BLaER1 (cell line): ENCODE results near the gene AP3B1.

Experiments used
- H3K27ac ChIP-seq: shearing (Covaris generic); formaldehyde crosslinking; 2 replicates; pipeline ENCODE4 v1.8.1; 2022
- H3K27me3 ChIP-seq: shearing (Covaris generic); formaldehyde crosslinking; 2 replicates; pipeline ENCODE4 v1.8.1; 2022
- H3K36me3 ChIP-seq: shearing (Covaris generic); formaldehyde crosslinking; 2 replicates; pipeline ENCODE4 v1.8.1; 2022
- H3K4me1 ChIP-seq: shearing (Covaris generic); formaldehyde crosslinking; 2 replicates; pipeline ENCODE4 v1.8.1; 2022
- H3K4me2 ChIP-seq: shearing (Covaris generic); formaldehyde crosslinking; 2 replicates; pipeline ENCODE4 v1.8.1; 2022
- H3K4me3 ChIP-seq: shearing (Covaris generic); formaldehyde crosslinking; 2 replicates; pipeline ENCODE4 v1.8.1; 2022
- H3K9ac ChIP-seq: shearing (Covaris generic); formaldehyde crosslinking; 2 replicates; pipeline ENCODE4 v1.8.1; 2022
- H3K9me3 ChIP-seq: shearing (Covaris generic); formaldehyde crosslinking; 2 replicates; pipeline ENCODE4 v1.8.1; 2022
- H4K20me1 ChIP-seq: shearing (Covaris generic); formaldehyde crosslinking; 2 replicates; pipeline ENCODE4 v1.8.1; 2022
- Cebpa-rat ChIP-seq: shearing (Covaris generic); IDR thresholded peaks from 2 replicates; pipeline ENCODE4 v1.8.1; 2022

The AP3B1 gene

DNA sequence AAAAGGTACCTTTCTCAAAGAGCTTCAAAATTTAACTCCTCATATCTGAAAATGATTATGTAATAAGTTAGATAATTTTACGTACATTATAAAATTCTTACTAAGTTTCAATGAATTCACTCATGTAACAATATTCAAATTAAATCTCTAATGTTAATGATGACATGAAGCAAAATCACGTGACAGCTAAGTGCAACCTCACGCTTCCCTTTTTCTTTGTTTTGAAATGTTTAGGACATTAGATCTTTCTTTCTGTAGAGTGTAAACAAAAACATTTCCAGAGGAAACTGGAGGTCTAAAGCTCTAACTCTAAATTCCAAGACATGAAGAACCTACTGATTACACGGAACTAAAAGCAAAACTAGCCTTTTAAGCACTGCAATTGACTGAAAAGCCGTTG is 291.0 kb downstream of the AP3B1 start:
- TF ChIP-seq Cebpa-rat, result no peak
- Histone ChIP-seq H3K4me3 (no peak overlapping the region), H4K20me1 (no peaks in the 10 kb centered on the region), H3K36me3 (peaks cover 16% of the 10 kb centered on the region), H3K27ac (no peak overlapping the region), H3K4me1 (peaks cover 4% of the 10 kb centered on the region), H3K9me3 (no peaks in the 10 kb centered on the region), H3K9ac (no peak overlapping the region), H3K4me2 (no peak overlapping the region), H3K27me3 (no peaks in the 10 kb centered on the region)

DNA sequence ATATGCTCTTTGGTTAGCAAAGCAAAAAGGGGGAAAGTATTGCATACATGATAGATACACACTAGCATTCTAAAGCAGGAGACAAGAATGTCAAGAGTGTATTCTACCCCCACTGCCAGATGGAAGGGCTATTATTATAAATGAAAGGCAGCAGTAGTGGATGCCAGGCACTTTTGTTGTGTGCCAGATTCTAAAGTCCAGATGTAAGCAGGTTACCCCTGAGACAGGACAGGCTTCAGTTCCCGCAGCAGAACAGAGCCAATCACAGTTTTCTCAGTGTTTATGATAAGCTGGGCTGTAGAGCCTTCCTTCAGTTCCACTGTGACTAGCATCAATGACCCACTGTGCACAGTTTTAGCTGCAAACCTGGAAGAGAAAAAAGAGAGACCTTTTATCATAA is 291.8 kb downstream of the AP3B1 start:
- Histone ChIP-seq H3K9ac (no peak overlapping the region), H3K4me1 (peaks cover 10% of the 10 kb centered on the region), H3K36me3 (peaks cover 19% of the 10 kb centered on the region), H3K4me2 (no peak overlapping the region), H4K20me1 (no peaks in the 10 kb centered on the region), H3K9me3 (no peaks in the 10 kb centered on the region), H3K27me3 (no peaks in the 10 kb centered on the region), H3K4me3 (no peak overlapping the region), H3K27ac (no peak overlapping the region)
- TF ChIP-seq Cebpa-rat, result no peak

DNA sequence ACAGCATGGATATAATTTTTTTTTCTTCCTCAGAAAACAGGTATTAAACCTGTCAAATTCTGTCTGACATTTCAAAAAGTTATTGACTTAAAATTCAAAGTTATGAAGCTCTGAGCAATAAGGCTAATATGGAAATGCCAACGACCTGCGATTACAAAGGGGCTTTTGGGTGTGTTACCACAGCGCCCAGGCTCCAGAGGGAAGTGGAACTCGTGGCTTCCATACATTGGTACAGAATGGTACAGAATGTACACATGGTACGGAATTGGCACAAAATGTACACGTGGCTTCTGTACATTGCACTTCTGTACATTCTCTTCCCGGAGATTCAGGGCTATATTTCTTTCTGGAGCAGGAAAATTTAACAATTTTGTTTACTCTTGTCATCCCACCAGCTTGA is 293.3 kb downstream of the AP3B1 start:
- peaks cover 23% of the 10 kb centered on the region for H3K36me3 ChIP-seq

DNA sequence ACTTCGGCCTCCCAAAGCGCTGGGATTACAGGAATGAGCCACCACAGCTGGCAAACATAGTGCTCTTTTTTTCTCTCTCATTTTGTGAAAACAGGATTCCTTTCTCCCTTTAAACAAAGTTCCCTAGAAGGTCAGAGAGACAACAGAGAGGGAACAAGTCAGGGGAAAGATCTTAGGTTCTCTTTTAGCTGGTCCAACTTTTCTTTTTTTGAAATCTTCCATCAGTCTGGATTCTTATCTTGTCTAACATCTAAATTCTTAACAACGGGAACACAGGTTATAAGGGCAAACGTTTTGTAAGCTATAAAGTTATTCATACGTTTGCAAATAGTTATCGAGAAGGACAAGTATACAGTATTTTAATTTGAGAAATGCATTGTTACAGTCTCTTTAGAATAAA is 294.3 kb downstream of the AP3B1 start:
- H3K27ac ChIP-seq, result no peak overlapping the region
- no peak overlapping the region for H3K9ac ChIP-seq
- H3K4me3 ChIP-seq, result no peak overlapping the region
- H3K27me3 ChIP-seq, result no peaks in the 10 kb centered on the region
- no peaks in the 10 kb centered on the region for H3K9me3 ChIP-seq
- H4K20me1 ChIP-seq, result no peaks in the 10 kb centered on the region
- H3K36me3 ChIP-seq, result peaks cover 23% of the 10 kb centered on the region
- TF ChIP-seq Cebpa-rat, result no peak
- H3K4me2 ChIP-seq, result no peak overlapping the region
- peaks cover 10% of the 10 kb centered on the region for H3K4me1 ChIP-seq

More for the DNA sequence above, 293.3 kb downstream of the AP3B1 start:
- Histone ChIP-seq H3K4me1 (peaks cover 10% of the 10 kb centered on the region), H3K27ac (no peak overlapping the region), H3K27me3 (no peaks in the 10 kb centered on the region), H4K20me1 (no peaks in the 10 kb centered on the region), H3K4me3 (no peak overlapping the region), H3K9ac (no peak overlapping the region), H3K9me3 (no peaks in the 10 kb centered on the region), H3K4me2 (no peak overlapping the region)
- no peak for TF ChIP-seq Cebpa-rat

DNA sequence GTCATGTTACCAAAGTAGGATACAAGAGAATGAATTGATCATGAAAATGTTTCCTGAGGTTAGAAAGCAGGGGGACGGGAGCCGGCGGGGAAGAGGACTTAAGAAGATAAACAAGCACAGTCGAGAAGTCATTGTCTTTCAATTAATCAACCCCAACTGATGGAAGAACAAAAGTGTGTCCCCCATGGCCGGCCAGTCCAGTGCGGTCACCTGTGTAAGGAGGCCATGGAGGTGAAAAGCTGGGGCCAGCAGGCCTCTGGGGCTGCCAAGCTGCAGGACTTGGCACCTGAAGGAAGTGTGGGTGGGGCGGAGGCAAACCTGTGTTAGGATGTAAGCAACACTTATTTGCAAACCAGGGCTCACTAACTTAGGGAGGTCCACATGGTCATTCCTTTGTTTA is 295.1 kb downstream of the AP3B1 start:
- TF ChIP-seq Cebpa-rat, result no peak
- Histone ChIP-seq H3K4me2 (no peak overlapping the region), H3K27me3 (no peaks in the 10 kb centered on the region), H3K4me3 (no peak overlapping the region), H3K27ac (no peak overlapping the region), H3K9me3 (no peaks in the 10 kb centered on the region), H3K4me1 (peaks cover 10% of the 10 kb centered on the region), H4K20me1 (no peaks in the 10 kb centered on the region), H3K9ac (no peak overlapping the region), H3K36me3 (peaks cover 23% of the 10 kb centered on the region)

DNA sequence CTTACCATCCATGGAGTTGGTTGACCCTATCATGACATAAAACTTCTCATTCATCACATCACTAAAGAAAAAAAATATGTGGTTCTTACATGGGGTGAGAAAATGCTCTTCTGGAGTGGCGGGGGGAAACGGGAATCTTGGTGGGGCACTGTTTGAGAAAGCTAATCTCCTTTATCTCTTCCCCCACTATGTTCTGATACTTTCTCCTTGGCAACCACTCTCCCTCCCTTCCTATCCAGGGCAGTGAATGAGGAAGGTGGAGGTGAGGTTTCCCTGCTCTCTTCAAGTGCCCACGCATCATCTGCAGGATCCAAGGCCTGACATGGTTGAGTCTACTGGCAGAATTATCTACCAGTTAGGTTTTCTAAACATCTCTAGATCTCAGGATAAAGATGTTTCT is 297.6 kb downstream of the AP3B1 start:
- no peaks in the 10 kb centered on the region for H3K27me3 ChIP-seq
- H3K4me3 ChIP-seq, result no peak overlapping the region
- H3K27ac ChIP-seq, result no peak overlapping the region
- H3K9ac ChIP-seq, result no peak overlapping the region
- H3K4me1 ChIP-seq, result peaks cover 10% of the 10 kb centered on the region
- H3K4me2 ChIP-seq, result no peak overlapping the region
- H3K9me3 ChIP-seq, result no peaks in the 10 kb centered on the region
- no peaks in the 10 kb centered on the region for H4K20me1 ChIP-seq
- no peak for TF ChIP-seq Cebpa-rat
- peaks cover 27% of the 10 kb centered on the region for H3K36me3 ChIP-seq

DNA sequence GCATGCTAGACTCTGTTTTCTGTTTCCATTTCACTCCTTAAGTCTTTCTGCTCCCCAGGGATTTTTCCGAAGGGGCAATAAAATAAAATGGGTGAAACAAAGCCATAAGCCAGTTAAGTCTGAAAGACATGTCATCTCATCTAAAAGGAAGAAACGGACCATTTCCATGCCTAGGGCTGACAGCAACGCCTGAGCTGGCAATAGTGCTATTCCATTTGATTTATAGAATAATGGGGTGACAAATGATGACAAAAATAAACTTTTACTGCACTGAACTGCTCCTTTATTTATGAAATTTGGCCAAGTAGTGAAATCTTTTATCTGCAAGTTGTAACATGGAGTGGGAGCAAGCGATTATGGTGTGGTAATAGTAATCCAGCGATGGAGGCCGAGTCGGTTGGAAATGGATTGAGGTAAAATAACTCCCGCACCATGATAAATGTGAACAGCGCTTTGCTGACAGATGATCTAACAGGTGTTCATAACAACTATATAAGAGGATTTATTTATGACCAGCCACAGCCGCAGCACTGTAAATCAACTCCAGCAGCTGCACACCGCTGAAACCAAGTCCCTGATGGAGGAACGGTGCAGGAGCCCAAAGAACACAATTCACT is 298.6 kb downstream of the AP3B1 start:
- Histone ChIP-seq H3K4me1 (peaks cover 10% of the 10 kb centered on the region), H4K20me1 (no peaks in the 10 kb centered on the region), H3K4me2 (no peak overlapping the region), H3K36me3 (peaks cover 27% of the 10 kb centered on the region), H3K9me3 (no peaks in the 10 kb centered on the region), H3K27me3 (no peaks in the 10 kb centered on the region), H3K27ac (no peak overlapping the region), H3K4me3 (no peak overlapping the region), H3K9ac (no peak overlapping the region)
- no peak for TF ChIP-seq Cebpa-rat

DNA sequence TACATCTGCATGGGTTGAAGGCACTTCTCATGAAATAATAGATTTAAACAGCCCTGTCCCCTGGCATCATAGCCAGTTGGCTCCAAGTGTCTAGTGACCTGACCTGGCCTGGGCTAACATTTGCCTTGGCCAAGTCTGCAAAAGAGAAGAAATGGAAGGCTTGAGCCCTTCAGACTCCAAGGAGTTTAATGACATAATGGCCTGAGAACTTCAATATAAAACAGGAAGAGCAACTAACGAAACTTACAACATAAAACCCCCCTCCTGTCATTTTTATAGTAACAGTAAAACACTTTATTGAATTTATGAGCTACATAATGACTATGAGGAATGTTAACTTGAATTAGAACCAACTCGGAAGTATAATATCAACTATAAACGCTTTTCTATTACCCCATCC is 299.6 kb downstream of the AP3B1 start:
- Histone ChIP-seq H3K27me3 (no peaks in the 10 kb centered on the region), H3K4me1 (peaks cover 10% of the 10 kb centered on the region), H3K4me3 (no peak overlapping the region), H3K9ac (no peak overlapping the region), H3K36me3 (peaks cover 25% of the 10 kb centered on the region), H3K4me2 (no peak overlapping the region), H3K27ac (no peak overlapping the region), H3K9me3 (no peaks in the 10 kb centered on the region), H4K20me1 (no peaks in the 10 kb centered on the region)
- TF ChIP-seq Cebpa-rat, result no peak

DNA sequence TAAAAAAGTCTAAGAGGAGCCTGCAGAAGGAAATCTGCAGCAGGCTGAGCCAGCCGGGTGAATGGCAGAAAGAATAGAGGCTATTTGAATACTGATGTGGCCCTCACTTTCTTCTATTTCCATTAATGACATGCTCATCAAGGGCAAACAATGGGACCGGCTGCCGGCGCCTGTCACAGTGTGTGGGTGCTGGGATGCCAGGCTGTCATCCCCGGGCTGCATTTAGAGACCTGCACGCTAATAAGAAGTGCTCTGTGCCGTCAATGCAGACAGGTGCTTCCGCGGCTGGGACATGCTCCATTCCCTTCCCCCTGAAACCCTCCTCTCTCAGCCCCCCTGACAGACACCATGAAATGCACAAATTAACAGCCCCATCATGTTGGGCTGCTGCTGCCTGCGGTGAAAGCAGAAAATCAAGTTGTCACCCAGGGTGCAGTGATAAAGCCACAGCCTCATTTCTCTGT is 300.6 kb downstream of the AP3B1 start:
- H3K4me3 ChIP-seq, result no peak overlapping the region
- 0 out of 2 replicates have a peak, but pooled peaks cover 16% of the 10 kb centered on the region for H3K36me3 ChIP-seq
- no peak for TF ChIP-seq Cebpa-rat
- H3K9me3 ChIP-seq, result no peaks in the 10 kb centered on the region
- H3K27me3 ChIP-seq, result no peaks in the 10 kb centered on the region
- H4K20me1 ChIP-seq, result no peaks in the 10 kb centered on the region
- H3K4me1 ChIP-seq, result peaks cover 10% of the 10 kb centered on the region
- no peak overlapping the region for H3K27ac ChIP-seq
- H3K9ac ChIP-seq, result no peak overlapping the region
- no peak overlapping the region for H3K4me2 ChIP-seq

DNA sequence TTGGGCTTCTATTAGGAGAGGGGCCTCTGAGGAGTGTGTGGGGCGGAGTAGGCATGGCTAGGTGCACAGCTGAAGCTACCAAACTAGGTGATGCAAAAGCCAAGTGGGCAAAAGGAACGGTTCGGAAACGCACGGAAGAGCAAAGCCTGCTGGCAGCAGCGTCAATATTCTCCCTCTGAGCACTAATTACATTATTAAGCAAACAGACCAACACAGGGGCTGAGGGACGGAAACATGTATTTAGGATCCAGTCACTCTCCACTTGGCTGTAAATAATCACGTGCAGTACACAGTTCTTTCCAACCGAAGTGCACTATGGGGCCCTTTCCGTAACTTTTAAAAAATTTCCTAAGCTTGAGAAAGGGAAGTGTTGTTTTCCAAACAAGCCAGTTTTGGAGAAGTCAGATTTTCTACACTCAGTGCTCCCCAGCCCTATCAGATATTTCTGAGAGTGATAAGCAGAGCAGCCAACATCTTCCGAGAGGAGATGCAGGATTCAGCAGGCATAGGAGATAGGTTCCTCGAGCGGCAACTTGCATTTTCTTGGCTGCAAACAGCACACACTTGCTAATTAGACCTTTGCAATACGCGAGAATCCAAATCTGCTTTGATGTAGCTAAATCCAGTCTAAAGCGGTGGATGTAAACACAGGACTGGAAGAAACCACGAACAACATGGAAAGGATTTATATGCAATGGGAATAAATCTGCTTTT is 301.2 kb downstream of the AP3B1 start:
- Histone ChIP-seq H4K20me1 (no peaks in the 10 kb centered on the region), H3K36me3 (0 out of 2 replicates have a peak, but pooled peaks cover 10% of the 10 kb centered on the region), H3K9me3 (no peaks in the 10 kb centered on the region), H3K27ac (no peak overlapping the region), H3K27me3 (no peaks in the 10 kb centered on the region), H3K9ac (no peak overlapping the region), H3K4me2 (no peak overlapping the region), H3K4me3 (no peak overlapping the region), H3K4me1 (peaks cover 4% of the 10 kb centered on the region)
- no peak for TF ChIP-seq Cebpa-rat
